Measurements from ENCODE around the gene USP46. TPM values are rescaled to one million over a fixed set of nuclear protein-coding genes. Genes with fewer than 3 reads are reported as not detected.
A peak's percentile ranks its signal among the peaks of the same experiment; 100 is the strongest.

Gene USP46
- total and polyA plus RNA-seq, 2 of the 13 experiments (the other 11 are each of a cell fraction or from before 2014, with no cell fraction given): 4.7 to 17.4 TPM

- TF ChIP-seq, protein P1, sequence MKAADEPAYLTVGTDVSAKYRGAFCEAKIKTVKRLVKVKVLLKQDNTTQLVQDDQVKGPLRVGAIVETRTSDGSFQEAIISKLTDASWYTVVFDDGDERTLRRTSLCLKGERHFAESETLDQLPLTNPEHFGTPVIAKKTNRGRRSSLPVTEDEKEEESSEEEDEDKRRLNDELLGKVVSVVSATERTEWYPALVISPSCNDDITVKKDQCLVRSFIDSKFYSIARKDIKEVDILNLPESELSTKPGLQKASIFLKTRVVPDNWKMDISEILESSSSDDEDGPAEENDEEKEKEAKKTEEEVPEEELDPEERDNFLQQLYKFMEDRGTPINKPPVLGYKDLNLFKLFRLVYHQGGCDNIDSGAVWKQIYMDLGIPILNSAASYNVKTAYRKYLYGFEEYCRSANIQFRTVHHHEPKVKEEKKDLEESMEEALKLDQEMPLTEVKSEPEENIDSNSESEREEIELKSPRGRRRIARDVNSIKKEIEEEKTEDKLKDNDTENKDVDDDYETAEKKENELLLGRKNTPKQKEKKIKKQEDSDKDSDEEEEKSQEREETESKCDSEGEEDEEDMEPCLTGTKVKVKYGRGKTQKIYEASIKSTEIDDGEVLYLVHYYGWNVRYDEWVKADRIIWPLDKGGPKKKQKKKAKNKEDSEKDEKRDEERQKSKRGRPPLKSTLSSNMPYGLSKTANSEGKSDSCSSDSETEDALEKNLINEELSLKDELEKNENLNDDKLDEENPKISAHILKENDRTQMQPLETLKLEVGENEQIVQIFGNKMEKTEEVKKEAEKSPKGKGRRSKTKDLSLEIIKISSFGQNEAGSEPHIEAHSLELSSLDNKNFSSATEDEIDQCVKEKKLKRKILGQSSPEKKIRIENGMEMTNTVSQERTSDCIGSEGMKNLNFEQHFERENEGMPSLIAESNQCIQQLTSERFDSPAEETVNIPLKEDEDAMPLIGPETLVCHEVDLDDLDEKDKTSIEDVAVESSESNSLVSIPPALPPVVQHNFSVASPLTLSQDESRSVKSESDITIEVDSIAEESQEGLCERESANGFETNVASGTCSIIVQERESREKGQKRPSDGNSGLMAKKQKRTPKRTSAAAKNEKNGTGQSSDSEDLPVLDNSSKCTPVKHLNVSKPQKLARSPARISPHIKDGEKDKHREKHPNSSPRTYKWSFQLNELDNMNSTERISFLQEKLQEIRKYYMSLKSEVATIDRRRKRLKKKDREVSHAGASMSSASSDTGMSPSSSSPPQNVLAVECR (CRISPR knock-in tag; IDR thresholded peaks at IDR 0.05; ENCODE audit: borderline replicate concordance): peak; percentile 17; the same call in 1 of the 2 replicates
- TF ChIP-seq, protein P2, sequence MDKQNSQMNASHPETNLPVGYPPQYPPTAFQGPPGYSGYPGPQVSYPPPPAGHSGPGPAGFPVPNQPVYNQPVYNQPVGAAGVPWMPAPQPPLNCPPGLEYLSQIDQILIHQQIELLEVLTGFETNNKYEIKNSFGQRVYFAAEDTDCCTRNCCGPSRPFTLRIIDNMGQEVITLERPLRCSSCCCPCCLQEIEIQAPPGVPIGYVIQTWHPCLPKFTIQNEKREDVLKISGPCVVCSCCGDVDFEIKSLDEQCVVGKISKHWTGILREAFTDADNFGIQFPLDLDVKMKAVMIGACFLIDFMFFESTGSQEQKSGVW (CRISPR knock-in tag; IDR thresholded peaks at IDR 0.05; ENCODE audit: borderline replicate concordance): no peak
- TF ChIP-seq, protein P3, sequence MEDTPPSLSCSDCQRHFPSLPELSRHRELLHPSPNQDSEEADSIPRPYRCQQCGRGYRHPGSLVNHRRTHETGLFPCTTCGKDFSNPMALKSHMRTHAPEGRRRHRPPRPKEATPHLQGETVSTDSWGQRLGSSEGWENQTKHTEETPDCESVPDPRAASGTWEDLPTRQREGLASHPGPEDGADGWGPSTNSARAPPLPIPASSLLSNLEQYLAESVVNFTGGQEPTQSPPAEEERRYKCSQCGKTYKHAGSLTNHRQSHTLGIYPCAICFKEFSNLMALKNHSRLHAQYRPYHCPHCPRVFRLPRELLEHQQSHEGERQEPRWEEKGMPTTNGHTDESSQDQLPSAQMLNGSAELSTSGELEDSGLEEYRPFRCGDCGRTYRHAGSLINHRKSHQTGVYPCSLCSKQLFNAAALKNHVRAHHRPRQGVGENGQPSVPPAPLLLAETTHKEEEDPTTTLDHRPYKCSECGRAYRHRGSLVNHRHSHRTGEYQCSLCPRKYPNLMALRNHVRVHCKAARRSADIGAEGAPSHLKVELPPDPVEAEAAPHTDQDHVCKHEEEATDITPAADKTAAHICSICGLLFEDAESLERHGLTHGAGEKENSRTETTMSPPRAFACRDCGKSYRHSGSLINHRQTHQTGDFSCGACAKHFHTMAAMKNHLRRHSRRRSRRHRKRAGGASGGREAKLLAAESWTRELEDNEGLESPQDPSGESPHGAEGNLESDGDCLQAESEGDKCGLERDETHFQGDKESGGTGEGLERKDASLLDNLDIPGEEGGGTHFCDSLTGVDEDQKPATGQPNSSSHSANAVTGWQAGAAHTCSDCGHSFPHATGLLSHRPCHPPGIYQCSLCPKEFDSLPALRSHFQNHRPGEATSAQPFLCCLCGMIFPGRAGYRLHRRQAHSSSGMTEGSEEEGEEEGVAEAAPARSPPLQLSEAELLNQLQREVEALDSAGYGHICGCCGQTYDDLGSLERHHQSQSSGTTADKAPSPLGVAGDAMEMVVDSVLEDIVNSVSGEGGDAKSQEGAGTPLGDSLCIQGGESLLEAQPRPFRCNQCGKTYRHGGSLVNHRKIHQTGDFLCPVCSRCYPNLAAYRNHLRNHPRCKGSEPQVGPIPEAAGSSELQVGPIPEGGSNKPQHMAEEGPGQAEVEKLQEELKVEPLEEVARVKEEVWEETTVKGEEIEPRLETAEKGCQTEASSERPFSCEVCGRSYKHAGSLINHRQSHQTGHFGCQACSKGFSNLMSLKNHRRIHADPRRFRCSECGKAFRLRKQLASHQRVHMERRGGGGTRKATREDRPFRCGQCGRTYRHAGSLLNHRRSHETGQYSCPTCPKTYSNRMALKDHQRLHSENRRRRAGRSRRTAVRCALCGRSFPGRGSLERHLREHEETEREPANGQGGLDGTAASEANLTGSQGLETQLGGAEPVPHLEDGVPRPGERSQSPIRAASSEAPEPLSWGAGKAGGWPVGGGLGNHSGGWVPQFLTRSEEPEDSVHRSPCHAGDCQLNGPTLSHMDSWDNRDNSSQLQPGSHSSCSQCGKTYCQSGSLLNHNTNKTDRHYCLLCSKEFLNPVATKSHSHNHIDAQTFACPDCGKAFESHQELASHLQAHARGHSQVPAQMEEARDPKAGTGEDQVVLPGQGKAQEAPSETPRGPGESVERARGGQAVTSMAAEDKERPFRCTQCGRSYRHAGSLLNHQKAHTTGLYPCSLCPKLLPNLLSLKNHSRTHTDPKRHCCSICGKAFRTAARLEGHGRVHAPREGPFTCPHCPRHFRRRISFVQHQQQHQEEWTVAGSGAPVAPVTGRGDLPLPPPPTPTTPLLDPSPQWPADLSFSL (CRISPR knock-in tag; IDR thresholded peaks at IDR 0.05): no peak
- TF ChIP-seq ZNF839 (CRISPR knock-in tag; IDR thresholded peaks at IDR 0.05; ENCODE audit: borderline replicate concordance) (0 out of 2 replicates have a peak, but pooled peaks have one; percentile 57), FOXC1 (CRISPR knock-in tag; IDR thresholded peaks at IDR 0.05; ENCODE audit: borderline replicate concordance) (peak; percentile 65; the same call in 1 of the 2 replicates), ZNF773 (CRISPR knock-in tag; IDR thresholded peaks at IDR 0.05; ENCODE audit: borderline replicate concordance) (0 out of 2 replicates have a peak, but pooled peaks have one; percentile 2), NFYB (CRISPR knock-in tag; IDR thresholded peaks at IDR 0.05) (no peak), SRF (IDR thresholded peaks at IDR 0.05; ENCODE audit: low read depth, low read length) (no peak), ZNF619 (CRISPR knock-in tag; IDR thresholded peaks at IDR 0.05) (no peak), ELF1 (CRISPR knock-in tag; IDR thresholded peaks at IDR 0.05) (no peak), SAP130 (CRISPR knock-in tag; IDR thresholded peaks at IDR 0.05; ENCODE audit: low read depth) (peak; percentile 19; the same call in 1 of the 2 replicates), RBAK (CRISPR knock-in tag; IDR thresholded peaks at IDR 0.05) (no peak), ZNF3 (CRISPR knock-in tag; IDR thresholded peaks at IDR 0.05) (no peak), ZNF225 (CRISPR knock-in tag; IDR thresholded peaks at IDR 0.05) (0 out of 2 replicates have a peak, but pooled peaks have one; percentile 46), RFXAP (CRISPR knock-in tag; IDR thresholded peaks at IDR 0.05; ENCODE audit: borderline replicate concordance) (no peak), NRL (CRISPR knock-in tag; IDR thresholded peaks at IDR 0.05; ENCODE audit: borderline replicate concordance) (no peak)
- TF ChIP-seq, protein P4, sequence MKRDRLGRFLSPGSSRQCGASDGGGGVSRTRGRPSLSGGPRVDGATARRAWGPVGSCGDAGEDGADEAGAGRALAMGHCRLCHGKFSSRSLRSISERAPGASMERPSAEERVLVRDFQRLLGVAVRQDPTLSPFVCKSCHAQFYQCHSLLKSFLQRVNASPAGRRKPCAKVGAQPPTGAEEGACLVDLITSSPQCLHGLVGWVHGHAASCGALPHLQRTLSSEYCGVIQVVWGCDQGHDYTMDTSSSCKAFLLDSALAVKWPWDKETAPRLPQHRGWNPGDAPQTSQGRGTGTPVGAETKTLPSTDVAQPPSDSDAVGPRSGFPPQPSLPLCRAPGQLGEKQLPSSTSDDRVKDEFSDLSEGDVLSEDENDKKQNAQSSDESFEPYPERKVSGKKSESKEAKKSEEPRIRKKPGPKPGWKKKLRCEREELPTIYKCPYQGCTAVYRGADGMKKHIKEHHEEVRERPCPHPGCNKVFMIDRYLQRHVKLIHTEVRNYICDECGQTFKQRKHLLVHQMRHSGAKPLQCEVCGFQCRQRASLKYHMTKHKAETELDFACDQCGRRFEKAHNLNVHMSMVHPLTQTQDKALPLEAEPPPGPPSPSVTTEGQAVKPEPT (CRISPR knock-in tag; IDR thresholded peaks at IDR 0.05; ENCODE audit: low read depth): no peak
Observed at GRCh38 chr4:52659722-52660261, 691 bp upstream of the USP46 start (continued).

All from HepG2 (cell line).